ENCODE results near the gene GDPD2.

The GDPD2 gene

GRCh38 chrX:70432936-70433847, 10.1 kb downstream of the GDPD2 start:
- Mint-ChIP-seq H3K4me3 (peak overlapping the region; percentile 89), H3K27ac (peak overlapping the region; percentile 63), H3K9me3 (no peaks in the 10 kb centered on the region), H3K36me3 (ENCODE audit: low read depth) (no peaks in the 10 kb centered on the region), H3K27me3 (peaks cover 6% of the 10 kb centered on the region), H3K4me1 (ENCODE audit: low read depth) (peaks cover 22% of the 10 kb centered on the region)

- peaks cover 30% of the 10 kb centered on the region for H3K4me1 Mint-ChIP-seq (ENCODE audit: low read depth)
These were observed 10.8 kb downstream of the GDPD2 start for GRCh38 chrX:70433848-70434351.

GRCh38 chrX:70434352-70434866, 11.3 kb downstream of the GDPD2 start:
- Mint-ChIP-seq H3K27me3 (peaks cover 6% of the 10 kb centered on the region), H3K4me3 (peak overlapping the region; percentile 89), H3K9me3 (no peaks in the 10 kb centered on the region), H3K27ac (peak overlapping the region; percentile 93), H3K36me3 (ENCODE audit: low read depth) (no peaks in the 10 kb centered on the region), H3K4me1 (ENCODE audit: low read depth) (peaks cover 35% of the 10 kb centered on the region)

More at GRCh38 chrX:70433848-70434351, 10.8 kb downstream of the GDPD2 start:
- Mint-ChIP-seq H3K36me3 (ENCODE audit: low read depth) (no peaks in the 10 kb centered on the region), H3K27ac (peak overlapping the region; percentile 93), H3K27me3 (peaks cover 6% of the 10 kb centered on the region), H3K9me3 (no peaks in the 10 kb centered on the region), H3K4me3 (peak overlapping the region; percentile 89)

- Mint-ChIP-seq H3K4me1 (ENCODE audit: low read depth) (peaks cover 35% of the 10 kb centered on the region), H3K36me3 (ENCODE audit: low read depth) (no peaks in the 10 kb centered on the region), H3K27ac (peak overlapping the region; percentile 79), H3K9me3 (no peaks in the 10 kb centered on the region), H3K27me3 (peaks cover 6% of the 10 kb centered on the region), H3K4me3 (peak overlapping the region; percentile 79)
These were observed 11.9 kb downstream of the GDPD2 start for GRCh38 chrX:70434914-70435586.

GRCh38 chrX:70436343-70436742, 13.2 kb downstream of the GDPD2 start:
- no peaks in the 10 kb centered on the region for H3K9me3 Mint-ChIP-seq
- H3K27ac Mint-ChIP-seq, result no peak overlapping the region
- peaks cover 14% of the 10 kb centered on the region for H3K27me3 Mint-ChIP-seq
- no peak overlapping the region for H3K4me3 Mint-ChIP-seq
- peaks cover 35% of the 10 kb centered on the region for H3K4me1 Mint-ChIP-seq (ENCODE audit: low read depth)
- H3K36me3 Mint-ChIP-seq (ENCODE audit: low read depth), result no peaks in the 10 kb centered on the region

- Mint-ChIP-seq H3K9me3 (no peaks in the 10 kb centered on the region), H3K4me1 (ENCODE audit: low read depth) (peaks cover 35% of the 10 kb centered on the region), H3K27ac (no peak overlapping the region), H3K36me3 (ENCODE audit: low read depth) (no peaks in the 10 kb centered on the region), H3K27me3 (peaks cover 19% of the 10 kb centered on the region), H3K4me3 (no peak overlapping the region)
These were observed 13.9 kb downstream of the GDPD2 start for GRCh38 chrX:70437011-70437410.

- Mint-ChIP-seq H3K4me1 (ENCODE audit: low read depth) (peaks cover 34% of the 10 kb centered on the region), H3K4me3 (no peak overlapping the region), H3K27ac (no peak overlapping the region), H3K36me3 (ENCODE audit: low read depth) (no peaks in the 10 kb centered on the region), H3K9me3 (no peaks in the 10 kb centered on the region), H3K27me3 (peaks cover 29% of the 10 kb centered on the region)
These were observed 15.0 kb downstream of the GDPD2 start for GRCh38 chrX:70437921-70438665.

DNA sequence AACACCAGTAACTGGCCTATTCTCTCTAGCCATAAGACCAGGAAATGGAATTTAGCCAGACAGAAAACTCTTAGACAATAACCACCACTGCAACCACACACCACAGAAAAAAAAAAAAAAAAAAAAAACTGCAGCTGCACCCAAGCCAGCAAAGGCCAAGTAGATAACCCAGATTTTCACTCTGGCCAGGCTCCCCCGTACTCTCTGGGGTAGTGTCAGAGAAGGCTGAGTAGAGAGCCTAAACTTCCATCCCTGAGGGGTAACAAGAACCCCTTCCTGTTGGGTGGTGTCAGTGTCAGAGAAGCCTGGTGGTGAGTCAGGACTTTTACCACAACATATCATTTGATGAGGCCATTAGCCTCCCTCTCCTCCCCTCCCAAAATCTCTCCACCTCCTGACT, 15.9 kb downstream of the GDPD2 start:
- peaks cover 25% of the 10 kb centered on the region for H3K4me1 Mint-ChIP-seq (ENCODE audit: low read depth)
- H3K27me3 Mint-ChIP-seq, result peaks cover 29% of the 10 kb centered on the region
- H3K36me3 Mint-ChIP-seq (ENCODE audit: low read depth), result no peaks in the 10 kb centered on the region
- H3K9me3 Mint-ChIP-seq, result no peaks in the 10 kb centered on the region
- peak overlapping the region; percentile 40 for H3K27ac Mint-ChIP-seq
- H3K4me3 Mint-ChIP-seq, result no peak overlapping the region

DNA sequence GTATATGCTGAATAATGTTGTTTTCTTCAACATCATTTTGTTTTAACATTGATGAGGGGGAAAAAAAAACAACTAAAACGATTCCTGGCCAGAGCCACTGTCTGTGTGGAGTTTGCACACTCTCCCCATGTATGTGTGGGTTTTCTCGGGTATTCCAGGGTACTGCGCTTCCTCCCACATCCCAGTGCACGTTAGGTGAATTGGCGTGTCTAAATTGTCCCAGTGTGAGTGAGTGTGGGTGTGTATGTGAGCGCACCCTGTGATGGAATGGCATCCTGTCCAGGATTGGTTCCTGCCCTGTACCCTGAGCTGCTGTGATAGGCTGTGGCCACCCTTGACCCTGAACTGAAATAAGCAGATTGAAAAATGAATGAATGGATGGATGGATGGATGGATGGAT, 19.1 kb downstream of the GDPD2 start:
- Mint-ChIP-seq H3K27ac (no peak overlapping the region), H3K36me3 (ENCODE audit: low read depth) (no peaks in the 10 kb centered on the region), H3K4me3 (no peak overlapping the region), H3K9me3 (no peaks in the 10 kb centered on the region), H3K4me1 (ENCODE audit: low read depth) (peaks cover 15% of the 10 kb centered on the region), H3K27me3 (peaks cover 33% of the 10 kb centered on the region)

DNA sequence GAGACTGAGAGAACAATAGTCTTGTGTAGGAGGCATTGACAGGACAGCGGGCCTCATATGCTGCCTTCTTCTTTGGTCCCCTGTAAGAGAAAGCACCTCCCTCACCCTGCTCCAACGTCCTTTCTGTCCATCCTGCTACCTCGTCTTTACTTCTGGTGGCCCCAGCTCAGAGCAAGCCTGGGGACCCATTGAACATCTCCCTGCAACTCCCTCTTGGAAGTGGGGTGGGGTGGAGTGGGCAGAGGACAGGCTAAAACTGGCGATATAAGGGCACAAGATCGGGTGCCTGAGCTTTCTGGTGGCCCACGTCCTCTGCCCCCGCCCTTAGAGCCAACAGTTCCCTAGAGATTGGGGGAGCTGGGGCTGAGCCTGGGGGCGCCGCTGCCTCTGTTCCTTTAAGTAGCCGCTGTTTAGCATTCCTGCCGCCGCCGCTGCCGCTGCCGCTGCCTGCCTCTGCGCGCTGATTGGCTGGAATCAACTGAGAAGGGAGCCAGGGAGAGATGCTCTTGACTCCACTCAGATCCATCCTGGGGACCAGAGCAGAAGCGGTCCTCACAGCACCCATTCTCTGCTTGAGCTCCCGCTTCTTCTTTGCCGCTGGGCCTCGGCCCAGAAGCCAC, 21.3 kb downstream of the GDPD2 start, which contains the start of gene DLG3:
TSS of gene DLG3 (plus strand) at position 510 of the 620 bp plus-strand sequence. CDS start 367 bp downstream, outside the sequence.
- no peak within 1 kb of the TSS for H3K27ac Mint-ChIP-seq
- no peaks in the 10 kb centered on the region for H3K4me1 Mint-ChIP-seq (ENCODE audit: low read depth)
- H3K4me3 Mint-ChIP-seq, result peak within 1 kb of the TSS; percentile 49
- no peaks in the 10 kb centered on the region for H3K36me3 Mint-ChIP-seq (ENCODE audit: low read depth)
- H3K9me3 Mint-ChIP-seq, result no peaks in the 10 kb centered on the region
- H3K27me3 Mint-ChIP-seq, result peaks cover 28% of the 10 kb centered on the region

DNA sequence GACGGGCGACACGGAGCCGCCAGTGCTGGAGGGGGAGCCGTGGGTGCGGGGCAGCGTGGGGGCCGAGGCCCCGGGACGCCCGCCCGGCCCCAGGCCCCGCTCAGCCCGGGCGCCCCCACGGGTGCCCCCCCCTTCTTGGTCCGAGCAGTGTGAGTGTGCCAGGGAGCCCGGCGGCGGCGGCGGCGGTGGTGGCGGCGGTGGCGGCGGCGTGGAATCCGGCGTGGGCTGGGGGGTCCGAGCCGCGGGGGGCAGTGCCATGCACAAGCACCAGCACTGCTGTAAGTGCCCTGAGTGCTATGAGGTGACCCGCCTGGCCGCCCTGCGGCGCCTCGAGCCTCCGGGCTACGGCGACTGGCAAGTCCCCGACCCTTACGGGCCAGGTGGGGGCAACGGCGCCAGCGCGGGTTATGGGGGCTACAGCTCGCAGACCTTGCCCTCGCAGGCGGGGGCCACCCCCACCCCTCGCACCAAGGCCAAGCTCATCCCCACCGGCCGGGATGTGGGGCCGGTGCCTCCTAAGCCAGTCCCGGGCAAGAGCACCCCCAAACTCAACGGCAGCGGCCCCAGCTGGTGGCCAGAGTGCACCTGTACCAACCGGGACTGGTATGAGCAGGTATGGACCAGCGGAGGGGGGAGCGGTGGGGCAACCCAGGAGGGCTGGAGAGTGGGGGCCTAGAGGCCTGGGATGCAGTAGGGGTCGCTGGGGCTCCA, 22.0 kb downstream of the GDPD2 start:
- H3K27ac Mint-ChIP-seq, result no peak overlapping the region
- no peaks in the 10 kb centered on the region for H3K9me3 Mint-ChIP-seq
- H3K27me3 Mint-ChIP-seq, result peaks cover 28% of the 10 kb centered on the region
- no peaks in the 10 kb centered on the region for H3K4me1 Mint-ChIP-seq (ENCODE audit: low read depth)
- peak overlapping the region; percentile 49 for H3K4me3 Mint-ChIP-seq
- H3K36me3 Mint-ChIP-seq (ENCODE audit: low read depth), result no peaks in the 10 kb centered on the region

GRCh38 chrX:70445951-70446350, 22.8 kb downstream of the GDPD2 start:
- no peak overlapping the region for H3K27ac Mint-ChIP-seq
- peaks cover 23% of the 10 kb centered on the region for H3K27me3 Mint-ChIP-seq
- no peaks in the 10 kb centered on the region for H3K4me1 Mint-ChIP-seq (ENCODE audit: low read depth)
- H3K36me3 Mint-ChIP-seq (ENCODE audit: low read depth), result no peaks in the 10 kb centered on the region
- no peak overlapping the region for H3K4me3 Mint-ChIP-seq
- no peaks in the 10 kb centered on the region for H3K9me3 Mint-ChIP-seq

DNA sequence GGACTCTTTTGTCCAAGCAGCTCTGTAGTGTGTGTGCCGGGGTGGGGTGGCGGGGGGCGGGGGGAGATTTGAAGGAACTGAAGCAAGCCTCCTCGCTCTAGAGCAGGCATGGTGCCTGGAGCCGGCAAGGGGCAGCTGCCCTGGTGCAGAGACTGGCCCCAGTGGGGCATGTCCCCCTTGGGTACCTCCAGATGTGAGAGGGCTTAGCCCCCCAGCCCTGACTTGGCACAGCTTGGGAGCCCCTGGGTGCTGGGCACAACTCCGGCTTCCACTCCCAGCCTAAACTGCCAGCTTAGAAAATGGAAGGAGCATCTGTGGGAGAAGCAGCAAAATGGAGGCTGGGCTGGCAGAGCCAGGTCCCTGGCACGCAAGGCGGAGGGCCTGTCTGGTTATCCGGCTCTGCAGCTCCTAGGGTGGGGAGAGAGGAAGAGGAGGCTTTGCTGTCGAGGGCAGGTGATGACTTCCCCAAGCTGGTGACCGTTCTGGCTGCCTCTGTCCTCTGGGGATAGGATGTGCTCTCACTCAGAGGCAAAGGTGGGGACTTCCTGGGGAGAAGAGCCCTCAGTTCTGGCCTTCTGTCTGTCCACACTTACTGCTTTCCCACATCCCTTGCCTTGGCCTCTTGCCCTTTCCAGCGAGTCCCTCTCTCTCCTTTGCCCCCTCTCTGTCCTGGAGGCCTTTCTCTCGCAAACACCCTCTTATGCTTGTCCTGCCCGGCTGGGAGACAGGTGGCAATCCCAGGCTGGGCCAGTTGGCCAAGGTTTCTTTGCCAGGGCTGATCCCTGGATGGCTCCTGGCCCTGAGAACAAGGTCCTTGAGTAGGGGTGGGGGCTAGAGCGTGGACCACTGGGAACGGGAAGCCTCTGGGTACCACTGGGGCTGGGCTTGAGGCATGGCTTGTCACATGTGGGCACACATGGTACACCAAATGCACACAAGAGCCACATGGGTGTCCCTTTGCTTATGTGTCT, 23.6 kb downstream of the GDPD2 start:
- Mint-ChIP-seq H3K4me1 (ENCODE audit: low read depth) (no peaks in the 10 kb centered on the region), H3K27me3 (peaks cover 17% of the 10 kb centered on the region), H3K27ac (no peak overlapping the region), H3K4me3 (no peak overlapping the region), H3K9me3 (no peaks in the 10 kb centered on the region), H3K36me3 (ENCODE audit: low read depth) (no peaks in the 10 kb centered on the region)
